MM.1S (cell line): ENCODE data around the gene KAT6B.

Source experiments
- EZH2 ChIP-seq: fragments of 300-600 bp; sonication (generic); optimal IDR thresholded peaks from 2 replicates; pipeline ENCODE3; 2017; ENCODE audit warnings: low read depth, mild to moderate bottlenecking, antibody characterized with exemption, low read length, mixed read lengths
- TF ChIP-seq, protein P1 (sequence below): fragments of 300-600 bp; sonication (generic); IDR thresholded peaks from 2 replicates; pipeline ENCODE4 v1.5.1; 2016; ENCODE audit warnings: antibody characterized with exemption, low read length, mixed read lengths

DNA sequence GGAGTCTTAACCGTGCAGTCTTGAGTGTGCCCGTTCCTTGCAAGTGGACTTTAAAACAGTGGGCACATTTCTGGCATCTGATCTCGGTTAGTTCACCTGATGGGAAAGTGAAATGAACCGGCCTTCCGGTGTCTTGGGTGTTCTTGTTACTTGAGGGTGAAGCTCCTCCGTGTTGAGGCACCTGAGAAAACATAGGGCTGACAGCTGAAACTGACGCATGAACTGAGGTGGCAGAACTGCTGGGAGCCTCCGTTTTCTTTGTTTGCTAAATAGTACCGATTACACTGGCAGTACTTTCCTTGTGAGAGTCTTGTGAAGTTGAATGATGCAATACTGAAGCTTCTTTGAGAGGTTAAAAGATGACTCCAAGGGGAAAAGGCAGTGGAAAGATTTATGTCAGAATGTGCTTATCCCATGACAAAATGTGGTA lies 222.3 kb downstream of the KAT6B start:
- TF ChIP-seq, protein P1, sequence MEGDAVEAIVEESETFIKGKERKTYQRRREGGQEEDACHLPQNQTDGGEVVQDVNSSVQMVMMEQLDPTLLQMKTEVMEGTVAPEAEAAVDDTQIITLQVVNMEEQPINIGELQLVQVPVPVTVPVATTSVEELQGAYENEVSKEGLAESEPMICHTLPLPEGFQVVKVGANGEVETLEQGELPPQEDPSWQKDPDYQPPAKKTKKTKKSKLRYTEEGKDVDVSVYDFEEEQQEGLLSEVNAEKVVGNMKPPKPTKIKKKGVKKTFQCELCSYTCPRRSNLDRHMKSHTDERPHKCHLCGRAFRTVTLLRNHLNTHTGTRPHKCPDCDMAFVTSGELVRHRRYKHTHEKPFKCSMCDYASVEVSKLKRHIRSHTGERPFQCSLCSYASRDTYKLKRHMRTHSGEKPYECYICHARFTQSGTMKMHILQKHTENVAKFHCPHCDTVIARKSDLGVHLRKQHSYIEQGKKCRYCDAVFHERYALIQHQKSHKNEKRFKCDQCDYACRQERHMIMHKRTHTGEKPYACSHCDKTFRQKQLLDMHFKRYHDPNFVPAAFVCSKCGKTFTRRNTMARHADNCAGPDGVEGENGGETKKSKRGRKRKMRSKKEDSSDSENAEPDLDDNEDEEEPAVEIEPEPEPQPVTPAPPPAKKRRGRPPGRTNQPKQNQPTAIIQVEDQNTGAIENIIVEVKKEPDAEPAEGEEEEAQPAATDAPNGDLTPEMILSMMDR = no peak
- no peak for TF ChIP-seq EZH2
